ENCODE measurements around the gene USP15.

GRCh38 chr12:62308201-62308600 lies 48.0 kb downstream of the USP15 start:
- TF ChIP-seq CTCF (IDR thresholded peaks at IDR 0.05), result no peak
- no peak for TF ChIP-seq EZH2 (IDR thresholded peaks at IDR 0.05; ENCODE audit: borderline replicate concordance, insufficient read depth, low read depth, low read length, poor library complexity, severe bottlenecking)
